Caco-2 (cell line): ENCODE data around the gene ATP8B4. TPM values are rescaled to one million over a fixed set of nuclear protein-coding genes. Genes with fewer than 3 reads are reported as not detected.

ENCODE experiments used
- BruUV-seq: library from RNA; stranded (reverse); fragments of 400-500 nt; replicated peaks from 2 replicates; lab custom pipeline; 2021; lab: Mats Ljungman, UMichigan
- CTCF ChIA-PET: fragments of 300-600 bp; sonication (Branson Sonifier 250); formaldehyde crosslinking; loops from one replicate; lab custom pipeline; 2022; ENCODE audit warnings: antibody characterized with exemption; lab: Charles Lee
- POLR2A ChIA-PET: fragments of 300-600 bp; sonication (Branson Sonifier 250); formaldehyde crosslinking; loops from one replicate; lab custom pipeline; 2022; ENCODE audit warnings: antibody characterized with exemption; lab: Charles Lee
- DNase-seq, 2 experiments: peaks; one replicate each; pipeline versions ENCODE4 v3.0.0 to v3.0.0-alpha.2; 2020 to 2022
- H3K27me3 ChIP-seq: replicated peaks from 2 replicates; pipeline ENCODE4 v1.6.0; 2011; ENCODE audit warnings: low read length; ENCODE audit not compliant: control insufficient read depth, insufficient read depth
- H3K36me3 ChIP-seq: 2 replicates; pipeline ENCODE4 v1.5.1; 2011; ENCODE audit warnings: low read length; ENCODE audit not compliant: control insufficient read depth, insufficient read depth
- H3K4me1 ChIP-seq: fragments of 250-450 bp; sonication (Bioruptor Pico); 2 replicates; pipeline ENCODE4 v1.5.1; 2020; ENCODE audit warnings: mild to moderate bottlenecking
- H3K4me3 ChIP-seq: 2 replicates; pipeline ENCODE4 v1.5.1; 2011; ENCODE audit warnings: low read depth, mild to moderate bottlenecking, control low read depth, low read length
- H3K9me3 ChIP-seq: fragments of 250-450 bp; sonication (Bioruptor Pico); 2 replicates; pipeline ENCODE4 v1.5.1; 2020; ENCODE audit warnings: mild to moderate bottlenecking, moderate library complexity
- H3K27ac Mint-ChIP-seq: one replicate; pipeline ENCODE4 v1.8.0; 2022; ENCODE audit warnings: mixed read lengths; ENCODE audit not compliant: unreplicated experiment
- H3K27me3 Mint-ChIP-seq: one replicate; pipeline ENCODE4 v1.8.0; 2022; ENCODE audit warnings: mixed read lengths; ENCODE audit not compliant: insufficient read depth, unreplicated experiment
- H3K36me3 Mint-ChIP-seq: one replicate; pipeline ENCODE4 v1.8.0; 2022; ENCODE audit warnings: mild to moderate bottlenecking, mixed read lengths; ENCODE audit not compliant: insufficient read depth, unreplicated experiment
- H3K4me1 Mint-ChIP-seq: one replicate; pipeline ENCODE4 v1.8.0; 2022; ENCODE audit warnings: low read depth, mixed read lengths; ENCODE audit not compliant: unreplicated experiment
- H3K4me3 Mint-ChIP-seq: one replicate; pipeline ENCODE4 v1.8.0; 2022; ENCODE audit warnings: mild to moderate bottlenecking, moderate library complexity, mixed read lengths; ENCODE audit not compliant: unreplicated experiment
- H3K9me3 Mint-ChIP-seq: one replicate; pipeline ENCODE4 v1.8.0; 2022; ENCODE audit warnings: mixed read lengths; ENCODE audit not compliant: unreplicated experiment
- intact Hi-C: fragments of 100-400 bp; cut with micrococcal nuclease; formaldehyde crosslinking; loops from one replicate; pipeline ENCODE4 v1.10.0; 2022; ENCODE audit not compliant: unreplicated experiment
- total RNA-seq: library from RNA; stranded (reverse); gene quantifications from 2 replicates; pipeline ENCODE4 v1.2.3, GENCODE V29; 2022
- TF ChIP-seq, protein P1 (sequence below), 2 experiments: fragments of 200-600 bp in 1 of 2; IDR thresholded peaks; 1 replicate in 1 of 2; 2 replicates in 1 of 2; pipeline versions ENCODE4 v1.5.1 to v1.8.0; 2011 to 2022; ENCODE audit warnings: antibody characterized with exemption in 1 of 2, control low read depth in 1 of 2, inconsistent platforms in 1 of 2, low read depth in 1 of 2, low read length in 1 of 2, mild to moderate bottlenecking in 1 of 2, moderate library complexity in 1 of 2; ENCODE audit not compliant: insufficient read depth in 1 of 2, severe bottlenecking in 1 of 2, unreplicated experiment in 1 of 2

Gene ATP8B4
- total RNA-seq, 1 experiment from 2014 or later, result 0.57 TPM

DNA sequence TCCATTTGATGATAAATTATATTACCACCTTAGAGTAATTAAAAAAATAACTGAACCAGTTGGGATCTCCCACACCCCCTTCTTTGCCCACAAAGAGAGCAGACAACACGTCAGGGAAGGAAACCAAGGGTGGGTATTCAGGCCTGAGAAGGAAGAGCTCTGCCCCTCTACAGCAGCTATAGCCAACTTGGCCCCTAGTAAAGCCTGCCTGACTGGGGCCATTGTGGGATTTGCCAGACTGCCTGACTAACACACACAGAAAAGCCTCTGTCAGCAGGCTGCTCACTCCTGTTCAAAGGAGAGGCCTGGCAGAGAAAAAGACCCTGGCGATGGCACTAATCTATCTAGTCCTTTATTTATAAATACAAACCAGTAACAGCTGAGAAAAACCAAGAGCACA lies 41.4 kb downstream of the ATP8B4 start:
- CTCF ChIA-PET, result no interaction called here

DNA sequence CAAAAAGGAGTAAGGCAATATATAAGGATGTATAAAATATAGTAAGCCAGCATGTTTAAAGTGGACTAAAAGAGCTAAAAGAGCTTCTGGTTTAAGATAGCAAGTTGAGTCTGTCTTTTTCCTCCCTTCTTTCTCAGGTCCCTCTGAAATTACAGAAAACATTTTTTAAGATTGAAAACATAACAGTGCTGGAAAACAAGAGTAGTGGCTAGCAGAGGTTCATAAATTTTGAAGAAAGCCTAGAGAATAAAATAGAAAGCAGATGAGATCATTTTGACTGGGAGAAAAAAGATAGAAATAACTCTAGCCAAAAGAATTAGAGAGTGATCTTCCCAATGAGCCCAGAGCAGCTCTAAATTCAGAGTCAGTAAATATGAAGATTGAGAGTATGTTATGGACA lies 41.9 kb downstream of the ATP8B4 start:
- Mint-ChIP-seq H3K27ac (no peak overlapping the region), H3K27me3 (peaks cover 7% of the 10 kb centered on the region), H3K36me3 (no peaks in the 10 kb centered on the region), H3K9me3 (no peaks in the 10 kb centered on the region), H3K4me3 (no peak overlapping the region), H3K4me1 (no peaks in the 10 kb centered on the region)
- CTCF ChIA-PET, result no interaction called here
- Histone ChIP-seq H3K4me3 (no peak overlapping the region), H3K27me3 (no peaks in the 10 kb centered on the region), H3K9me3 (no peaks in the 10 kb centered on the region), H3K36me3 (no peaks in the 10 kb centered on the region), H3K4me1 (no peaks in the 10 kb centered on the region)
- POLR2A ChIA-PET, result no interaction called here
- intact Hi-C loops, result no loop called here
- DNase-seq, result no peak
- no TSS peak for BruUV-seq
- TF ChIP-seq, protein P1, sequence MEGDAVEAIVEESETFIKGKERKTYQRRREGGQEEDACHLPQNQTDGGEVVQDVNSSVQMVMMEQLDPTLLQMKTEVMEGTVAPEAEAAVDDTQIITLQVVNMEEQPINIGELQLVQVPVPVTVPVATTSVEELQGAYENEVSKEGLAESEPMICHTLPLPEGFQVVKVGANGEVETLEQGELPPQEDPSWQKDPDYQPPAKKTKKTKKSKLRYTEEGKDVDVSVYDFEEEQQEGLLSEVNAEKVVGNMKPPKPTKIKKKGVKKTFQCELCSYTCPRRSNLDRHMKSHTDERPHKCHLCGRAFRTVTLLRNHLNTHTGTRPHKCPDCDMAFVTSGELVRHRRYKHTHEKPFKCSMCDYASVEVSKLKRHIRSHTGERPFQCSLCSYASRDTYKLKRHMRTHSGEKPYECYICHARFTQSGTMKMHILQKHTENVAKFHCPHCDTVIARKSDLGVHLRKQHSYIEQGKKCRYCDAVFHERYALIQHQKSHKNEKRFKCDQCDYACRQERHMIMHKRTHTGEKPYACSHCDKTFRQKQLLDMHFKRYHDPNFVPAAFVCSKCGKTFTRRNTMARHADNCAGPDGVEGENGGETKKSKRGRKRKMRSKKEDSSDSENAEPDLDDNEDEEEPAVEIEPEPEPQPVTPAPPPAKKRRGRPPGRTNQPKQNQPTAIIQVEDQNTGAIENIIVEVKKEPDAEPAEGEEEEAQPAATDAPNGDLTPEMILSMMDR (IDR thresholded peaks at IDR 0.05; ENCODE audit: insufficient read depth in 1 of 2, low read depth in 1 of 2, low read length in 1 of 2, severe bottlenecking in 1 of 2, unreplicated experiment in 1 of 2), result no peak

More for the DNA sequence above, 41.4 kb downstream of the ATP8B4 start:
- Mint-ChIP-seq H3K4me3 (no peak overlapping the region), H3K36me3 (no peaks in the 10 kb centered on the region), H3K9me3 (no peaks in the 10 kb centered on the region), H3K27me3 (peaks cover 7% of the 10 kb centered on the region), H3K27ac (no peak overlapping the region), H3K4me1 (no peaks in the 10 kb centered on the region)
- intact Hi-C loops, result no loop called here
- H3K36me3 ChIP-seq, result no peaks in the 10 kb centered on the region
- TF ChIP-seq, protein P1 (IDR thresholded peaks at IDR 0.05; ENCODE audit: insufficient read depth in 1 of 2, low read depth in 1 of 2, low read length in 1 of 2, severe bottlenecking in 1 of 2, unreplicated experiment in 1 of 2), result no peak
- BruUV-seq, result no TSS peak
- H3K4me1 ChIP-seq, result no peaks in the 10 kb centered on the region
- no peaks in the 10 kb centered on the region for H3K27me3 ChIP-seq
- no peak for DNase-seq
- POLR2A ChIA-PET, result no interaction called here
- H3K9me3 ChIP-seq, result no peaks in the 10 kb centered on the region
- H3K4me3 ChIP-seq, result no peak overlapping the region

DNA sequence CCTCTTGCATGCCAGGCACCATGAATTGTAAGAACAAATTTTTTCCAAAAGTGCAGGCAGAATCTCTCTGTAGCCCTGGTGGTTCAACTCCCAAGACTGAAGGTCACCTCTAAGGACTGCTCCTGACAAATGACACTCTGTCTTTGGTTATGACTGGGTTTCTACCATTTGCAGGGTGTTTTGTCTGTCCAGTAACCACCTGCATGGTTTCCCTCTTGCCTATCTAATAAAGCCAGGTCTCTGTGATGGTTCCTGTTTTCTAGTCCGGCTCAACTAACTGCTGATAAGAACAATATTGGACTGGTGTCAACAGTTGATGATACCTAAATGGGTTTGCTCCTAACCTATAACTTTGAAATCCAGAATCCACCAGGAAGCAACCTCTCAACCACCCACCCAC lies 43.7 kb downstream of the ATP8B4 start:
- no peaks in the 10 kb centered on the region for H3K4me1 Mint-ChIP-seq
- no peaks in the 10 kb centered on the region for H3K9me3 ChIP-seq
- no peaks in the 10 kb centered on the region for H3K4me1 ChIP-seq
- H3K27ac Mint-ChIP-seq, result no peak overlapping the region
- peaks cover 4% of the 10 kb centered on the region for H3K27me3 Mint-ChIP-seq
- TF ChIP-seq, protein P1 (IDR thresholded peaks at IDR 0.05; ENCODE audit: insufficient read depth in 1 of 2, low read depth in 1 of 2, low read length in 1 of 2, severe bottlenecking in 1 of 2, unreplicated experiment in 1 of 2), result no peak
- ChIA-PET POLR2A (no interaction called here), CTCF (no interaction called here)
- H3K27me3 ChIP-seq, result no peaks in the 10 kb centered on the region
- H3K4me3 ChIP-seq, result no peak overlapping the region
- no peaks in the 10 kb centered on the region for H3K36me3 Mint-ChIP-seq
- no peak for DNase-seq
- intact Hi-C loops, result no loop called here
- BruUV-seq, result no TSS peak
- H3K9me3 Mint-ChIP-seq, result no peaks in the 10 kb centered on the region
- H3K4me3 Mint-ChIP-seq, result no peak overlapping the region
- H3K36me3 ChIP-seq, result no peaks in the 10 kb centered on the region
